Inflammatory macrophage treated with lipopolysaccharide for 4 hours (primary cell): Measurements from ENCODE around the gene TMEM135.
"Not testable (repeated sequence)": the region's sequence is repeated elsewhere in the genome, so short reads cannot be mapped to it uniquely, and the experiment has no call there.

ENCODE experiments used
- DNase-seq: peaks from one replicate; pipeline ENCODE4 v3.0.0-alpha.2; 2020

Gene TMEM135

DNA sequence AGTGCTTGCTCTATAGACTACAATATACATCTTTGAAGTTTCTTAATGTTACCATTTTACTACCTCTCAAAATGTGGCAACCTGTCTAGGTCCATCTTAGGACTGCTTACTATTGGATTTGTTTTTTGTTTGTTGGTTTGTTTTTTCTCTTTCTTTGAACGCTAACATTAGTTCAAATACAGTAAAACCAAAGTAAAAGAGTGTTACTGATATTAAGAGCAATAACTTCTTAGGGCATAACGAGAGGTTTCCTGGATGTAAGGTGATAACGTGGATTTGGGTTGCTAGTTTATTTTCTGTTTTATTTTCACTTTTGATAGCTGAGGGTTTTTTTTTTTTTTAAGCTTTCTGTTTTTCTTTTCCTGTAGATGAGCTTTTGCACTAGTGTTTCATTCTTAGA lies 43.6 kb downstream of the TMEM135 start:
- DNase-seq: peak; percentile 7

DNA sequence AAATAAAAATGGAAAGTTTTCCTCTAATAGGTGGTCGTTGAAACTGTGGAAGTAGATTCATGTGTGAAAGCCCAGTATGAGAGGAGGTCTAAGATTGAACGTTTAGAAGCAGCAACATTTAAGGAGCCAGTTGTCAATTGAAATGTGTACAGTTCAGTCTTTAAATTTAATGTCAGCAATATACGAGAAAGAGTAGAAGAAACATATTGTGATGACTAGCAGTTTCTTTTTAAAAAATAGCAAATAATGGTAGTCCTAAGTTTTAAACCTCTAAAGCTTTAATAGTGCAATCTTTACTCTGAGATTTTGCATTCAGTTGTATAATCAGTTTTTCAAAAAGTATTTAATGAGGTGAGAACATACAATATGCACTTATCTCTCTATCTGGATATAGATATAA lies 44.9 kb downstream of the TMEM135 start:
- DNase-seq: no peak

DNA sequence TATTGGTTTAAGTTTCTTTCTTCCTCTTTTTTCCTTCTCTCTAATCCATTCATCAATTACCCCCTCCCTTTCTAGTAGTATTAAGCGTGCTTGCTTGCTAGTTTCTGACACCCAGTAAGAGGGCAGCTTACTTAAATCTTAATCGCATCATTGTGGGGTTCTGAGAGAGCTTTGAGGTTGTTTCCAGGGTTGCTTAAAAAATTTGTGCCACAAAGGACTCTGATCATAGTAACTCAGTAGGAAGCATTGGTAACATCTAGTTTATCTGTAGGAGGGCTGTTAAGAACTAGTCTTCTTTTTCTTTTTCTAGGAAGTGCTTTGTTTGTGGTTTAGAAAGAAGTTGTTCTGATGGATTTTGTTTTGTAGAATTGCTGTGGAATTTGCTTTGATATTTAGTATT lies 45.3 kb downstream of the TMEM135 start:
- DNase-seq: no peak

DNA sequence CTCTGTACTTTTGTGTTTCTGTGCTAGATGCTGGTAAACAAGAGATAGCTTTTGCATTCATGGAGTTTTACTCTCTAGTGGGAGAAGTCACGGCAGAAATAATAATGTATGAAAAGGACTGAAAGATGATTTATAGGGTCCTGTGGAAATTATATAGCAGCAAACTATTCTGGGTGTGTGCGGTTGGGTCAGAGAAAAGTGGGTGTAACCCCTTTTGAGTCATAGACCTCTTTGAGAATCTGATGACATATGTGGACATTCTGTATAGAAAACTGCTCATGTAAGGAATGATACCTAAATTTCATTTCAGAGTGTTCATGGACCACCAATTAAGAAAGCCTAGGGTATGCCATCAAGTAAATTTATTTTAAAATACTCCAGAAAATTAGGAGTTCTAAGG lies 54.4 kb downstream of the TMEM135 start:
- no peak for DNase-seq

DNA sequence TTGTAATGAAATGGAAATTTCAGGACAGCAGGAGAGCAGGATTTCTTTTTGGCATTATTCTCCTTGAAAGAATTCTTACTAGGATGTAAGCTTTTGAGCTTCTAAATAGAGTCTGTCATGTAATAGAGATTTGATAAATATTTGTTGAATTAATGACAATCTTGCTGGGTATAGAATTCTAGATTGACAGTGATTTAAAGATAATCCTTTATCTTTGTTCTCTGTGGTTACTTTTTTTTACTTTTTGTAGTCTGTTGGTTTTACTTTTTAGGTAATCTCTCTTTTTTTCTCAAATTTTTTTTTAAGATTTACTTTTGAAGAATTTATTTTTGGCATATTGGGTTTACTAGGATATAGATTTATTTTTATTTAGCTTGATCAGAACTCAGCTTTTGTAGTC lies 54.8 kb downstream of the TMEM135 start:
- DNase-seq: no peak

DNA sequence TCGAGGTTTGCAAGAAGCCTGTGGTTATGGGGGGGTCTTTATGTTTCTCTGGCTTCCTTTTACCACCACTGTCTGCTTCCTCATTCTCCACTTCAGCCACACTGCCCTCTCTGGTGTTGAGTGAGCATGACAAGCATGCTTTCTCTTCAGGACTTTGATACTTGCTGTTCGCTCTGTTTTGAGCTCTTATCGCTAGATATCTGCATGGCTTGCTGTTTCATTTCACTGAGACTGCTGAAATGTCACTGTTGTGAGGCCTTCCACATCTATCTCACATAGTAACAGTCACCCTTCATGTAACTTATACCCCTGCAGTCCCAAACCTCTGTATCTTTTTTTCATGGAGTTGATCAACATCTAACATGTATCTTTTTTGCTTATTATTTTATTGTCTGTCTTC lies 59.8 kb downstream of the TMEM135 start:
- peak; percentile 9 for DNase-seq

DNA sequence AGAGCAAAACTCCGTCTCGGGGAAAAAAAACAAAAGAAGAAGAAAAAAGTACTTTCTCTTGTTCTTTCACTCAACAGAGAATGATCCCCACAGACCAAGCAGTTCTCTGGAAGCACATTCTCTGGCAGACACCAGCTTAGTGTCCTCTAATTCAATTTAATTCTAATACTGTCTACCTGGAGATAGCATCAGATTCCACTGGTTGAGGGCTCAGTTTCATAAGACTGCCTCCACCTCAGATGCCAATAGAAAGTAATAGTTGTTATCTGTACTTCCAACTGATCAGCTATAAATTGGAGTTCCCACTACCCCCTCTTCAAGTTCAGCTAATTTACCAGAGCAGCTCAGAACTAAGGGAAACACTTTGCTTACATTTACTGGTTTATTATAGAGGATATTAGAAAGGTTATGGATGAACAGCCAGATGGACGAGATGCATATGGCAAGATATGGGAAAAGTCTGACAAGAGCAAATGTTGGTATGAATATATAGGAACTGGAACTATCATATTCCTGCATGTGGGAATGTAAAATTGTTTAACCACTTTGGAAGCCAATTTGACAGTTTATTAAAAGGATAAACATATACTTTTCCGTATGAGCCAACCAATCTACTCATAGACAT lies 64.3 kb downstream of the TMEM135 start:
- DNase-seq: no peak

DNA sequence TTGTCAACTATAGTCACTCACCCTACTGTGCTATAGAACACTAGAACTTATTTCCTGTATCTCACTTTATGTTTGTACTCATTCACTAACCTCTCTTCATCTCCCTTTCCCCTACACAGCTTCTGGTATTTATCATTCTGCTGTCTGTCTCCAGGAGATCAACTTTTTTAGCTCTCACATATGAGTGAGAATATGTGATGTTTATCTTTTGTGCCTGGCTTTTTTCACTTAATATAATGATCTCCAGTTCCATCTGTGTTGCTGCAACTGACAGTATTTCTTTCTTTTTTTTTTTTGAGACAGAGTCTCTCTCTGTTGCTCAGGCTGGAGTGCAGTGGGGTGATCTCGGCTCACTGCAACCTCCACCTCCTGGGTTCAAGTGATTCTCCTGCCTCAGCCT lies 68.1 kb downstream of the TMEM135 start:
- DNase-seq: not testable (repeated sequence)

DNA sequence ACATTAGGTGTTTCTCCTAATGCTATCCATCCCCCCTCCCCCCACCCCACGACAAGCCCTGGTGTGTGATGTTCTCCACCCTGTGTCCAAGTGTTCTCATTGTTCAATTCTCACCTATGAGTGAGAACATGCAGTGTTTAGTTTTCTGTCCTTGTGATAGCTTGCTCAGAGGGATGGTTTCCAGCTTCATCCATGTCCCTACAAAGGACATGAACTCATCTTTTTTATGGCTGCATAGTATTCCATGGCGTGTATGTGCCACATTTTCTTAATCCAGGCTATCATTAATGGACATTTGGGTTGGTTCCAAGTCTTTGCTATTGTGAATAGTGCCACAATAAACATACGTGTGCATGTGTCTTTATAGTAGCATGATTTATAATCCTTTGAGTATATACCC lies 69.6 kb downstream of the TMEM135 start:
- not testable (repeated sequence) for DNase-seq

DNA sequence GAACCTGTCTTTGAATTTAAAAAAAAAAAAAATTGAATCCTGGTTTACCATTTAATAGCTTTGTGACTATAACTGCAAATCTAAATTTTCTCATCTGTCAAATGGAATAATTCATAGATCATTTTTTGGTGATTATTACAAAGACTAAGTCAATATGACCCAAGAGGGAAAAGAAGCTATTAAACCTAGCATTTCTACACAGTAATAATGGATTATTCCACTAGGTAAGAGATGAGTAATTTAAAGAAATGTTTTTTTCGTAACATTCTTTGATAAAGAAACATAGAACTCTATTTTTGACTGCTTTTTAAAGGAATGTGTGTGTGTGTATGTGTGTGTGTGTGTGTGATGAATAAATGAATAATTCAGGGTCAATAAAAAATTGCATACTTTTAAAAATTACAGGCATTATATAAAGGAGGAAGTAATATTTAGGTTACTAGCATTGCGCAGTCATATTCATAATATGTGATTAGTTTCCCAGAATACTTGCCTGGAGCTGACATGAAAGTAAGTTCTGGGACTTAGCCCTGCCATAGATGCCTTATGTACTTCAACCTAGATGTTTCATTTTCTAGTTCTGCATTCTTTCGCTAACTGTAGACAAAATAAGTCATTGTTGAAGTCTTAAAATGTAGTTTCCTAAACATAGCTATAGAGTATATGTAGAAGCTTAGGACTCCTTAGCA lies 72.9 kb downstream of the TMEM135 start:
- no peak for DNase-seq

DNA sequence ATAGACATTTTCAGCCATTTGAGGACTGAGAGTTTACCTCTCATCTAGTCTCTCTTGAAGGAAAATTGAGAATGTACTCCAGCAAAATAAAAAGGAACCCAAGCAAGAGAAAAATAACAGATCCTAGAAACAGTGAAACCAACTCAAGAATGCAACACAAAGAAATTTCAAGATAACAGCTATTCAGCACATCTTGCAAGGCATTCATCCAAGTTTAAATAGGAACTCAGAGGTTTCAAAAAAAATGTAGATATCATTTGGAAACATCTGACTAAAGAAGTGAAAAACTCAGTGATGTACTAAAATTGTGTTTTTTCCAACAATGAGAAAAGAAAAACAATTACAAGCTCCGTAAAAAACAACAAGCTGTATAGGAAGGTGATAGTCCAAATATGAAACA lies 76.4 kb downstream of the TMEM135 start:
- no peak for DNase-seq

DNA sequence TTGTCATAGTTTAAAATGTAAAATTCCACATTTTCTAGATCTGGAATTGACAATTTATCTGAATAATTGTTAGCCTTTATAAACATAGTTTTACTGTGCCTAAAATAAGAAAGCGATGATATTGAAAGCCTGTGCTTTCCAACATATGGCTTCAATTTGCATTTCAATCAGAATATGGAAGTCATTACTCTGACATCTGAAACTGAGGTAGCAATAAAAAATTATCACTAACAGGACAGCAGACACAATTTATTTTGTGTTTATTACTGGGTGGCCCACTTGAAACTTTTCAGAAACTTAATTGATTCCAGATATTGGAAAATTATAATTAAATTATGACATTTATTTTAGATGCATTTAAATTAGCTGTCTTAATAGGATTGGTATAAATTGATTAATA lies 78.5 kb downstream of the TMEM135 start:
- no peak for DNase-seq

DNA sequence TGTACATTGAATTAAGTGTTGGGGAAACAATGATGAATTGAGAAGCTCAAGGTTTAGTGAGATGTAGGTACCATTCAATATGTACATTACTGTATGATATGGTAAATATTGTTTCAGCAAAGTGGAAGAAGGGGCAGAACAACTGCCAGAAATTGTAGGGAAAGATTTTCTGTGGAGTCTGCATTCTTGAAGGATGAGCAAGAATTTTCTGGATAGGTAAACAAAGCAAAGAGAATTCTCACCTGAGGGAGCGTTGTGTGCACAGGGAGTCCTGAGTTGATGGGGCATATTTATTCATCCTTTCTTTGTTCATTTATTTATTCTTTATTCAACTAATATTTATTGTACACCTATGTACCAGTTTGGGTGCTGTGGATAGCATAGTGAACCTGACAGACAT lies 83.2 kb downstream of the TMEM135 start:
- no peak for DNase-seq

DNA sequence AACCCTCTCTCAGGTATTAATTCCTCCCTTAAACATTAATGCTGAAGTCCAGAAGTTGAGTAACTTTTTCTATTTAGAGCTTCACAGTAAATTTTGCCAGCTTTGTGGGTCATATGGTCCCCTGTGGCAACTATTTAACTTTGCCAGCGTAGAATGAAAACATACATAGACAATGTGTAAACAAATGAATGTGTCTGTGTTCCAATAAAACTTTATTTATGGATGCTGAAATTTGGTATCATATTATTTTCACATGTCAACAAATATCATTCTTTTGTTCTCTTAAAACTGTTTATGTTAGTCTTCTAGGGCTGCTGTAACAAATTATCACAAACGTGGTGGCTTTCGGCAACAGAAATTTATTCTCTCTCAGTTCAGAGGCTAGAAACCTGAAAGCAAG lies 85.1 kb downstream of the TMEM135 start:
- DNase-seq: no peak

DNA sequence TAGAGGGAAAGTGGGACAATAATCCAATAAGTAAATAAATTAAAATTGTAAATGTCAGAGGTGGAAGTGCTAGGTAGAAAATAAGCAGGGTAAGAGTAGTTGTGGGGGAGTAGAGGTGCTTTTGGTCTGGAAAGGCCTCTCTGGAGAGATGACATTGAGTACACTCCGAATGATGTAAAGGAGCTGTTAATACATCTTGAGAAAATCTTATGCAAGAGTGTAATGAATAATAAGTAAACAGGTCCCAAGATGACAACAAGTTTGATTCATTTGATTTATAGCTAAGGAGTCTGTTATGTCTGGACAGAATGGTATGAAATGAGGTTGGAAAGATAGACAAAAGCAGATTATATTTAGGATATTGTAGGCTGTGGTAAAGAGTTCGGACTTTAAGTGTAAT lies 87.5 kb downstream of the TMEM135 start:
- no peak for DNase-seq

DNA sequence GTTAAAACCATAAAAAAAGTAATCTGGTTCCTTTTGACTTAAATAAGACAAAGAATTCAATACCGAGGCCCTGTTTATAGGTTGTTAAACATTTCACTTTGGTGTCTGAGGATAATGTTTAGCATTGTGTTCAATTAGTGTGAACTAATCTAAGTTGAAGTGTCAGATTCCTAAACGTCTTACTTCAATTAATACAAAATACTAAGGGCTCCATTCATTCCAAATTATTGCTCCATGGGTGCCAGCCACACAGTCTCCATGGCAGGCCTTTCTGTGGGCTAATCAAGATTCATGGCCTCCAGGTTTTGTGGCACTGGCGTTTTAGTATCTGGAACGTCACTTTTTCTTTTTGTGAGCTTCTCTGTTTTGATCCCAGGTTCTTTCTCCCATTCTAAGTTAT lies 89.4 kb downstream of the TMEM135 start:
- DNase-seq: no peak

DNA sequence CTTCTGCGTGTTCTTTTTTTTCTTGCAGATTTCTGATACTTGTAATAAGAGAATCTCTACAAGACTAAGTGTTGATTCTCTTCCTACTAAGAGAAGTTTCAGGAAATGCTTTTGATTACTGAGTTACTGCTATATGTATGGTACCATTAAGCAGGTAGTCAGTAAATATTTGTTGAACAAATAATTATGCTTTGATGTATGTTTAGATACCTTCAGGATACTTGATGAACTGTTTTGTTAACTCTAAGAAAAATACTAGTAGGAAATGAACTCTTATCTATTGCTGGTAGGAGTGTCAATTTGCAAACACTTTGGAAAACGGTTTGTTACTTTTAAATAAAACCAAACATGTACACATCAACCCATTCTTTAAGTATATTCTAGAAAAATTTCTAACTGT lies 90.6 kb downstream of the TMEM135 start:
- no peak for DNase-seq

DNA sequence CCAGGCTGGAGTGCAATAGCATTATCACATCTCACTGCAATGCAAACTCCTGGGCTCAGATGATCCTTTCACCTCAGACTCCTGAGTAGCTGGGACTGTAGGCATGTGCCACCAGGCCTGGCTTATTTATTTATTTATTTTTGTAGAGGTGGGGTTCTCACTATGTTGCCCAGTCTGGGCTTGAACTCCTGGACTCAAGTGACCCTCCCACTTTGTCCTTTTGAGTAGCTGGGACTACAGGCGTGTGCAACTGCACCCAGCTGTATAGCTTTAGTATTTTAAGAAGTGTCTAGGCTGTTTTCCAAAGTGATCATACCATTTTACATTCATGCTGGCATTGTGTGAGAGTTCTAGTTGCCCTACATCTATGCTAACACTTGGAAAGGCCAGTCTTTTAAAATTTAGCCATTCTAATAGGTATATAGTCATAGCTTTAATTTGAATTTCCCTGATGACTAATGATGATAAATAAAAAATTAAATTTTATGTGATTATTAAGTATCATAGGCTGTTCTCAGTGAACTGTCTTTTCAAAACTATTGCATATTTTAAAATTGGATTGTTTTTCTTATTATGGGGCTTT lies 96.9 kb downstream of the TMEM135 start:
- no peak for DNase-seq

DNA sequence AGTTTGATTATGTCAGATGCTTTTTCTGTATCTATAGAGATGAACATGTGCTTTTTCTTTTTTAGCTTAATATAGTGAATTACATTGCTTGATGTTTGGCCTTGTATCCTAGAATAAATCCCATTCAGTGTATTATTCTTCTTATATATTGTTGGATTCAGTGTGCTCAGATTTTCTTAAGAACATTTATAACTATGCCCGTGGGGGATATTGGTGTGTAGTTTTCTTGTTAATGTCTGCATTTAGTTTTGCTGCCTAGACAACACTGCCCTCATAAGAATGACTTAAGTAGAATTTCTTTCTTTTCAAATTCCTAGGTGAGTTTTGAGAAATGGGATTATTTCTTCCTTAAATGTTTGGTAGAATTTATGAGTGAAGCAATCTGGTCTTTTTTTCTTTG lies 98.5 kb downstream of the TMEM135 start:
- no peak for DNase-seq

DNA sequence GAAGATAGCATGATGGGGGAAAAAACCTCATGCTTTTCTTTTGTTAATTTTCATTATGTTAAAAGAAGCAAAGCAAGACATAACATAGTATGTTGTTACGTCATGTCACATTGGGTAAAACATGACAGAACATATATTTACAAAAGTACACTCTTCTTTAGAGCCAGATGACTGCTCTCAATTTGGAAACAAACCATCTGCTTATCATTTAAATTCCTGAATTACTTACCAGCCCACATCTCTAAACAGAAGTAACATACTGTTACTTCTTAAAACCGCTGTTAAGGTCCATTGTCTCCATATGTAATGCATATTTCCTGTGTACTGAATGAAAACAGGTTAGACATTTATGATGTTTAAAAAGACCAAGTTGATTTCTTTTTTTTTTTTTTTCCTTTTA lies 100.0 kb downstream of the TMEM135 start:
- DNase-seq: no peak

DNA sequence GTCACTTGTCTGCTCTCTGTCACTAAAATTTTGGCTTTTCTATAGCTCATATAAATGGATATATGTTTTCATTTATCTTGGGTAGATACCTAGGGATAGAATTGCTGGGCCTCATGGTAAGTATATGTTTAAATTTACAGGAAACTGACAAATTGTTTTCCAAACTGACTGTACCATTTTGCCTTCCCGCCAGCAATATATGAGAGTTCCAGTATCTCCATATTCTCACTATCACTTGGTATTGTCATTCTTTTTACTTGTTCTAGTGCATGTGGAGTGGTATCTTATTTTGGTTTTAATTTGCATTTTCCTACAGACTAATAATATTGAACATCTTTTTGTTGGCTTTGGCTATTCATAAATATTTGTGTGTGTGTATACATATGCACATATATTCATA lies 101.7 kb downstream of the TMEM135 start:
- DNase-seq: no peak

DNA sequence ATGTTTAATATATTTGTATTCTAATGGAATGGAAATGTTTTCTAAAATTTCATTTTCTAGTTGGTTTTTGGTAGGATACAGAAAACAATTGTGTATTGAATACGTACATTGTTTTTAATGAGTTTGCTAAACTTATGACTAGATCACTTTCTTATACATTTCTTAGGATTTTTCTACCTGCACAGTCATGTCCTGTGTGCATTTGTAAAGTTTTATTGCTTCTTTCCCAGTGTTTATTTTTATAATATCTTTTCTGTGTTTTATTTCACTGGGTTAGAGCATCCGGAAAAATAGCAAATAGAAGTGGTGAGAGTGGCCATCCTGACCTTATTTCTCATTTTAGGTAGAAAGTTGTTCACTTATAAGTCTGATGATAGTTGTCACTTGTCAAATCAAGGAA lies 103.6 kb downstream of the TMEM135 start:
- DNase-seq: no peak

DNA sequence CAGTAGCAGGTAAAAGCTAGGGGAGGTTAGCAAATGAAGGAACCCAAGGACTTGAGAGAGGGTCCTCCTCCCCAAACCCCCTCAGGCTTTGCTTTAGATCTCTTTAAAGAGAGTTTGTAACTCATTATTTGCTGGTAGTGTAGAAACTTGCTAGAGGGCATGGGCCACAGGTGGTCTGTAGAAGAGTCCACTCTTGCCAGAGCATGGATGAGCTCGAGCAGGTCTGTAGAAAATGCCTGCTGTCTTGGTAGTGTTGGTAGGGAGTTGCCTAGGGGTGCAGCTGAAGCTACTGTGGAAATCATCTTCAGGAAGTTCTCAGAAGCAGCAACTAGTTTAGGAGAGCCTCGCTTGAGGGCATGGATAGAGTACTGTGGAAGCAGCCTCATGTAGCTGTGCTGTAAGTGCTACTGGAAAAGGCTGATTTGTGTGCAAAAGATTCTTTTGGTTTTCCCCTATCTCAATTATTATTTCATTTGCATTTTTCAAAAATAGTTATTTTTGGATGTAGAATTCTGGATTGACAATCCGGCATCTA lies 104.3 kb downstream of the TMEM135 start:
- DNase-seq: no peak

DNA sequence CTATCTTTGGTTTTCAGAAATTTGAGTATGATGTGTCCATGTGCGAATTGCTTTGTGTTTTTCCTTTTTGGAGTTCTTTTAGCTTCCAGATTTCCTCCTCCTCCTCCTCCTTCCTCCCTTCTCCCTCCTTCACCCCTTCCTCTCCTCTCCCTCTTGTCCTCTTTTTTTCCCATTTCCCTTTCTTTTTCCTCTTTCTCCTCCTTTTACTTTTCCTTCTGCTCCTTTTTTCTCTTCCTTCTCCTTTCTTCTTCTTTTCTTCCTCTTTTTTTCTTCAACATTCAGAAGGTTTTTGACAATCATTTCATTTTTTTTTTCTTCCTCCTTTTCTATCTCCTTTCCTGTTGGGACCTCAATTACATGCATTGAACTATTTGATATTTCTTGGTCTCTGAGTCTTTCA lies 104.9 kb downstream of the TMEM135 start:
- no peak for DNase-seq

DNA sequence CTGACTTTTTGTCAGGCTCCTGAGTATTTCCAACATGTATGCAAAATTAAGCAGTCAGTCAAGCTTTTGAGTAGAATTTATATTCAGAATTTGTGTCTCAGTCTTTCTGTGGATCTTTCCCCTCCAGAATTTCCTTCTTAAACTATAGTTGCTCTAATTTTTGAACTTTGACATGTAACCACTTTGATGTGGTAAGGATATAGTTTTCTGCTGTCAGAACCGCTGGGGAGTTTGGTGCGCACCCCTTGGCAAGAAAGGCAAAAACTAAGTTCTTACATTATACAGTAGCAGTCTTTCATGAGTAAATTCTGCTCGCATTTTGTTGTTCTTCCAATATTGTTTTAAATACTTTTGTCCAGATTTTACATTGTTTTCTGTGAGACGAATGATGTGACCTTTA lies 105.9 kb downstream of the TMEM135 start:
- DNase-seq: no peak
